Endothelial cell (in vitro differentiated cells): ENCODE measurements around the gene TRIM44. TPM values are rescaled to one million over a fixed set of nuclear protein-coding genes. Genes with fewer than 3 reads are reported as not detected.

ENCODE experiments used
- DNase-seq: peaks from one replicate; pipeline ENCODE4 v3.0.0; 2021; ENCODE audit warnings: low spot score
- H3K27ac Mint-ChIP-seq: one replicate; pipeline ENCODE4 v1.8.0; 2021; ENCODE audit warnings: mixed read lengths, inconsistent platforms; ENCODE audit not compliant: unreplicated experiment
- H3K27me3 Mint-ChIP-seq: one replicate; pipeline ENCODE4 v1.8.0; 2021; ENCODE audit warnings: mild to moderate bottlenecking, moderate library complexity, mixed read lengths, inconsistent platforms; ENCODE audit not compliant: unreplicated experiment
- H3K36me3 Mint-ChIP-seq: one replicate; pipeline ENCODE4 v1.8.0; 2021; ENCODE audit warnings: mild to moderate bottlenecking, low read depth, mixed read lengths, inconsistent platforms; ENCODE audit not compliant: unreplicated experiment
- H3K4me1 Mint-ChIP-seq: one replicate; pipeline ENCODE4 v1.8.0; 2021; ENCODE audit warnings: mild to moderate bottlenecking, mixed read lengths, inconsistent platforms; ENCODE audit not compliant: unreplicated experiment
- H3K4me3 Mint-ChIP-seq: one replicate; pipeline ENCODE4 v1.8.0; 2021; ENCODE audit warnings: mild to moderate bottlenecking, mixed read lengths, inconsistent platforms; ENCODE audit not compliant: unreplicated experiment
- H3K9me3 Mint-ChIP-seq: one replicate; pipeline ENCODE4 v1.8.0; 2021; ENCODE audit warnings: mixed read lengths, inconsistent platforms; ENCODE audit not compliant: unreplicated experiment
- CTCF ChIP-seq: fragments of 200-600 bp; sonication (generic); IDR thresholded peaks from one replicate; pipeline ENCODE4 v1.5.0; 2021; ENCODE audit warnings: antibody characterized with exemption; ENCODE audit not compliant: unreplicated experiment
- total RNA-seq: library from RNA; stranded (reverse); fragmentation: NEBNext Ultra II Directional; extraction: Animal tissue kit (Norgen Biotek cat#: 25700); gene quantifications from one replicate; pipeline ENCODE4 v1.2.1, GENCODE V29; 2021; ENCODE audit not compliant: unreplicated experiment

The TRIM44 gene
- total RNA-seq, 1 donor from 2014 or later, result 48.6 TPM

- no peak for TF ChIP-seq CTCF
- H3K27ac Mint-ChIP-seq, result no peak overlapping the region
- H3K4me3 Mint-ChIP-seq, result no peak overlapping the region
- H3K36me3 Mint-ChIP-seq, result peaks cover 5% of the 10 kb centered on the region
- H3K4me1 Mint-ChIP-seq, result peaks cover 7% of the 10 kb centered on the region
- H3K27me3 Mint-ChIP-seq, result no peaks in the 10 kb centered on the region
- no peaks in the 10 kb centered on the region for H3K9me3 Mint-ChIP-seq
- no peak for DNase-seq
These were observed 153.2 kb downstream of the TRIM44 start for GRCh38 chr11:35815556-35816315.

- H3K9me3 Mint-ChIP-seq, result no peaks in the 10 kb centered on the region
These were observed 158.0 kb downstream of the TRIM44 start for GRCh38 chr11:35820614-35821013.

GRCh38 chr11:35822815-35823495 lies 160.4 kb downstream of the TRIM44 start:
- Mint-ChIP-seq H3K9me3 (no peaks in the 10 kb centered on the region), H3K36me3 (peaks cover 11% of the 10 kb centered on the region), H3K4me3 (no peak overlapping the region), H3K27me3 (no peaks in the 10 kb centered on the region), H3K4me1 (peaks cover 4% of the 10 kb centered on the region), H3K27ac (no peak overlapping the region)
- DNase-seq, result no peak
- TF ChIP-seq CTCF, result no peak

More at GRCh38 chr11:35820614-35821013, 158.0 kb downstream of the TRIM44 start:
- peaks cover 4% of the 10 kb centered on the region for H3K4me1 Mint-ChIP-seq
- TF ChIP-seq CTCF, result no peak
- H3K27ac Mint-ChIP-seq, result no peak overlapping the region
- DNase-seq, result no peak
- no peaks in the 10 kb centered on the region for H3K27me3 Mint-ChIP-seq
- peaks cover 16% of the 10 kb centered on the region for H3K36me3 Mint-ChIP-seq
- no peak overlapping the region for H3K4me3 Mint-ChIP-seq

GRCh38 chr11:35823742-35824298 lies 161.2 kb downstream of the TRIM44 start:
- TF ChIP-seq CTCF, result no peak
- DNase-seq, result no peak
- Mint-ChIP-seq H3K9me3 (no peaks in the 10 kb centered on the region), H3K4me3 (no peak overlapping the region), H3K36me3 (peaks cover 11% of the 10 kb centered on the region), H3K4me1 (peaks cover 4% of the 10 kb centered on the region), H3K27me3 (no peaks in the 10 kb centered on the region), H3K27ac (no peak overlapping the region)

GRCh38 chr11:35825386-35825785 lies 162.8 kb downstream of the TRIM44 start:
- no peaks in the 10 kb centered on the region for H3K9me3 Mint-ChIP-seq
- no peak for DNase-seq
- no peak for TF ChIP-seq CTCF
- H3K36me3 Mint-ChIP-seq, result peaks cover 11% of the 10 kb centered on the region
- H3K27ac Mint-ChIP-seq, result no peak overlapping the region
- H3K27me3 Mint-ChIP-seq, result no peaks in the 10 kb centered on the region
- peaks cover 2% of the 10 kb centered on the region for H3K4me1 Mint-ChIP-seq
- H3K4me3 Mint-ChIP-seq, result no peak overlapping the region
